ENCODE results near the gene PSMB1. TPM values are rescaled to one million over a fixed set of nuclear protein-coding genes. Genes with fewer than 3 reads are reported as not detected.

Gene PSMB1
- total RNA-seq, 4 donors from 2014 or later: 208 to 291 (median 239) TPM

GRCh38 chr6:170504479-170504878 lies 48.6 kb downstream of the PSMB1 start:
- TF ChIP-seq, protein P1, sequence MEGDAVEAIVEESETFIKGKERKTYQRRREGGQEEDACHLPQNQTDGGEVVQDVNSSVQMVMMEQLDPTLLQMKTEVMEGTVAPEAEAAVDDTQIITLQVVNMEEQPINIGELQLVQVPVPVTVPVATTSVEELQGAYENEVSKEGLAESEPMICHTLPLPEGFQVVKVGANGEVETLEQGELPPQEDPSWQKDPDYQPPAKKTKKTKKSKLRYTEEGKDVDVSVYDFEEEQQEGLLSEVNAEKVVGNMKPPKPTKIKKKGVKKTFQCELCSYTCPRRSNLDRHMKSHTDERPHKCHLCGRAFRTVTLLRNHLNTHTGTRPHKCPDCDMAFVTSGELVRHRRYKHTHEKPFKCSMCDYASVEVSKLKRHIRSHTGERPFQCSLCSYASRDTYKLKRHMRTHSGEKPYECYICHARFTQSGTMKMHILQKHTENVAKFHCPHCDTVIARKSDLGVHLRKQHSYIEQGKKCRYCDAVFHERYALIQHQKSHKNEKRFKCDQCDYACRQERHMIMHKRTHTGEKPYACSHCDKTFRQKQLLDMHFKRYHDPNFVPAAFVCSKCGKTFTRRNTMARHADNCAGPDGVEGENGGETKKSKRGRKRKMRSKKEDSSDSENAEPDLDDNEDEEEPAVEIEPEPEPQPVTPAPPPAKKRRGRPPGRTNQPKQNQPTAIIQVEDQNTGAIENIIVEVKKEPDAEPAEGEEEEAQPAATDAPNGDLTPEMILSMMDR (IDR thresholded peaks at IDR 0.05; ENCODE audit: low read depth): no peak

DNA sequence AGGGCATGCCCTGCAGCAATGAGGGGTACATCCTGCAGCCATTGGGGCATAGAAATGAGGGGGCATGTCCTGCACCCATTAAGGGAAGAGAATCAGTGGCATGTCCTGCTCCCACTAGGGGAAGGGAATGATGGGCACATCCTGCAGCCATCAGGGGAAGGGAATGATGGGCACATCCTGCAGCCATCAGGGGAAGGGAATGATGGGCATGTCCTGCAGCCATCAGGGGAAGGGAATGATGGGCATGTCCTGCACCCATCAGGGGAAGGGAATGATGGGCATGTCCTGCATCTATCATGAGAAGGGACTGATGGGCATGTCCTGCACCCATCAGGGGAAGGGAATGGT lies 49.7 kb downstream of the PSMB1 start:
- TF ChIP-seq, protein P1 (IDR thresholded peaks at IDR 0.05; ENCODE audit: low read depth): no peak

DNA sequence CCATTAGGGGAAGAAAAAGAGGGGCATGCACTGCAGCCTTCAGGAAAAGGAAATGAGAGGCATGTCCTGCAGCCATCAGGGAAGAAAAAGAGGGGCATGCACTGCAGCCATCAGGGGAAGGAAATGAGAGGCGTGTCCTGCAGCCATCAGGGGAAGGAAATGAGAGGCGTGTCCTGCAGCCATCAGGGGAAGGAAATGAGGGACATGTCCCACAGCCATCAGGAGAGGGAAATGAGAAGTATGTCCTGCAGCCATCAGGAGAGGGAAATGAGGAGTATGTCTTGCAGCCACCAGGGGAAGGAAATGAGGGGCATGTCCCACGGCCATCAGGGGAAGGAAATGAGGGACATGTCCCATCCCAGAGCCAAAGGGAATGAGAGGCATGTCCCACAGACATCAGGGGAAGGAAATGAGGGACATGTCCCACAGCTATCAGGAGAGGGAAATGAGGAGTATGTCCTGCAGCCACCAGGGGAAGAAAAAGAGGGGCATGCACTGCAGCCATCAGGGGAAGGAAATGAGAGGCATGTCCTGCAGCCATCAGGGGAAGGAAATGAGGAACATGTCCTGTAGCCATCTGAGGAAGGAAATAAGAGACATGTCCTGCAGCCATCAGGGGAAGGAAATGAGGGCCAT lies 52.0 kb downstream of the PSMB1 start:
- TF ChIP-seq, protein P1 (IDR thresholded peaks at IDR 0.05; ENCODE audit: low read depth): no peak

DNA sequence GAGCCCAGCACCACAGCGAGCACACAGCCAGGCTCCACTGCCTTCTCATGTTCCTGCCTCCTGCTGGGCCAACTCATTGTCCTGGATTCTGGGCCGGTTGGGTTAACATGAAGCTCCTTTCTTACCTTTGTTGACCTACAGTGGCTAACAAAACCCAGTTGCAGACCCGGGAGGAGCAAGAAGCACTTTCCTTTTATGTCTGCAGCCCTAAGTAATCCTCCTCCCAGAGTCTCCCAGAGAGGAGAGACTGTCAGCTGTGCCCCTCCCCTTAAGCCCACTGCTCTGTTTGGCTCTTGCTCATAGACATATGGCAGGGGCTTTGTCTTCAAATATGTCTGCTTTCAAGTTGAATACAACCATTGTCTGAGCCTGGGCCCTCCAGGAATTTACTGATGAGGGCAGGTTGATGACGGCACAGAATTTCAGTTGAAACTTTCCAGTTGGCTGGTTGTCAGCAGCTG lies 55.2 kb downstream of the PSMB1 start:
- TF ChIP-seq, protein P1 (IDR thresholded peaks at IDR 0.05; ENCODE audit: low read depth): no peak

DNA sequence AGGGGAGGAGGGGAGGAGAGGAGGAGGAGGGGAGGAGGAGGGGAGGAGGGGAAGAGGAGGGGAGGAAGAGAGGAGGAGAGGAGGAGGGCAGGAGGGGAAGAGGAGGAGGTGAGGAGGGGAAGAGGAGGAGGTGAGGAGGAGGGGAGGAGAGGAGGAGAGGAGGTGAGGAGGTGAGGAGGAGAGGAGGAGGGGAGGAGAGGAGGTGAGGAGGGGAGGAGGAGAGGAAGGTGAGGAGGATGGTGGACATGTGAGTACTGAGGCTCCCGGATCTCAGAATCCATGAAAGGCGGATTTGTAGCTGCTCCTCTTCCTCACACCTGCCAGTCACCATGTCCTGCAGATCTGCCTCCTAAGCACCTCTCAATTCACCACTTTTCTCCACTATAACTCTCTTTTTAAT lies 59.8 kb downstream of the PSMB1 start:
- TF ChIP-seq, protein P1 (IDR thresholded peaks at IDR 0.05; ENCODE audit: low read depth): no peak

GRCh38 chr6:170490259-170490658 lies 62.8 kb downstream of the PSMB1 start:
- TF ChIP-seq, protein P1 (IDR thresholded peaks at IDR 0.05; ENCODE audit: low read depth): no peak

GRCh38 chr6:170489836-170490235 lies 63.3 kb downstream of the PSMB1 start:
- TF ChIP-seq, protein P1 (IDR thresholded peaks at IDR 0.05; ENCODE audit: low read depth): no peak

All from subcutaneous adipose tissue (tissue), 4 donors.